NOMO-1 treated with DMSO at 0.1 percent for 48 hours (cell line): Measurements from ENCODE around the gene PCDH15.
"Not testable (repeated sequence)": the region's sequence is repeated elsewhere in the genome, so short reads cannot be mapped to it uniquely, and the experiment has no call there.

ENCODE experiments used
- DNase-seq: peaks from one replicate; lab custom pipeline; 2025; ENCODE audit not compliant: unreplicated experiment; lab: John Stamatoyannopoulos, UW

The PCDH15 gene

DNA sequence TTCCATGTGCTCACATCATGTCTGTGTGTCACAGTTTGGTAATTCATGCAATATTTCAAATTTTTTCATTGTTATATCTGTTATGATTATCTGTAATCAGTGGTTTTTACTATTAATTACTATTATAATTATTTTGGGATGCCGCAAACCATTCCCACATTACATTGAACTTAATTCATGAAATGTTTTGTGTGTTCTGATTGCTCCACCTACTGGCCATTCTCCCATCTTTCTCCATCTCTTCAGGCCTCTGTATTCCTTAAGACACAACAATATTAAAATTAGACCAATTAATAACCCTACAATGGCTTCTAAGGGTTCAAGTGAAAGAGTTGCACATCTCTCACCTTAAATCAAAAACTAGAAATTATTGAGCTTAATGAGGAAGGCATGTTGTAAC, 398.5 kb downstream of the PCDH15 start:
- DNase-seq = no peak

DNA sequence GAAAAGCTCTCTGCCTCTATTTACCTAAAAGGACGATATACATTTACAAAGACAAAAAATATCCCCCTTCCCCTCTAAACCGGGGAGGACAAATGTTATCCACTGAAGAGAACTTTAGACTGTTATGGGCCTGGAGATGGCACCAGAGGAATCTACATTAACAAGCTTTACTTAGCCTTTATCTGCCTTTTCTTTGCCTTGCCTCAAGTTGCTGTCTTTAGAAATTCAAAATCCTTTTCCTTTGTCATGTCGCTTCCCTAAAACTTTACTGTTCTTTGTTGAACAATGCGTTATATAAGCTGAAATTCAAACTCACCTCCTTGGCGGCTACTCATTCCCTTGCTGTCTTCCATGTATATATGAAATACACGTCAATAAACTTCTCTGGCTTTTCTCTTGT, 405.0 kb downstream of the PCDH15 start:
- DNase-seq = no peak

DNA sequence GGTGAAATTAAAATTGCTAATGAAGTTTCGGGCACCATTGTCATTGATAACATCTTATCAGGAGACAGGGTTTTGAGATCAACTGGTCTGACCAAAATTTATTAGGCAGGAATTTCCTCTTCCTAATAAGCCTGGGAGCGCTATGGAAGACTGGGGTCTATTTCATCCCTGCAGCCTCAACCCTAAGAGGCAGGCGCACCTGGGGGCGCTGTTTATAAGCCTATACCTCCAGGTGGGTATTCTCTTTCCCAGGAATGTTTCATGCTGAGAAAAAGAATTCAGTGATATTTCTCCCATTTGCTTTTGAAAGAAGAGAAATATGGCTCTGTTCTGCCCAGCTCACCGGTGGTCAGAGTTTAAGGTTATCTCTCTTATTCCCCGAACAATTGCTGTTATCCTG, 406.4 kb downstream of the PCDH15 start:
- not testable (repeated sequence) for DNase-seq

DNA sequence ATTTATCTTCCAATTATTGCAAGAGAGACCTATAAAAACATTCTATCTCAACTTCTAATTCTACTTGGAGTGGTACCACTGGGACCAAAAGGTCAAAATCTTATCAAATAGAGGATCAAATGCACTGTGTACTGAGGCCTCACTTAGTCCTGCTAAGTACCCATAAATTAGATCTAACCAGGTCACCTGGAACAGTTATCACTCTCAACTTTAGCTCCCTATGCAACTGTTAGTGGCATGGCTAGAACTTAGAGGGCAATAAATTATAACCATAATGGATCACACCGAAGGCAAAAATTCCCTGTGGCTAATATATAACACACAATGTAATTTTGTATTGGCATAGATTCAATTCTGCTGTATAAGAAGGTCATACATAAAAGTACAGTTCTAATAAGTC, 428.9 kb downstream of the PCDH15 start:
- no peak for DNase-seq

DNA sequence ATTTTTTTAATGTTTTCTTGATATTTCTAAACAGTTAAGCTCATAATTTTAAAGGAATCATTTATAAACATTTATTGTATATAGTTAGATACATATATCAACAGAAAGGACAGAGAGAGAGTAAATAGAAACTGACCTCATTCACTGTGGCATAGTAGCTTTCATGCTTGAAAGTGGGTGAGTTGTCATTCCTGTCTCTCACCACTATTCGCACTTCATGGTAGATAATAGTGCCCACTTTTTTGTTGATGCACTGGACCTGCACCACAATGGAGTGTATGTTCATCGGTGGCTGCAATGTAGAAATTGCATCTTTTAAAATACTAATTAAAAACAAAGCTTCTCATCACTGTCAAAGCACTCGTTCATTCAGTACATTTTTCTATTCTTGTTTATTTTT, 432.0 kb downstream of the PCDH15 start:
- no peak for DNase-seq

DNA sequence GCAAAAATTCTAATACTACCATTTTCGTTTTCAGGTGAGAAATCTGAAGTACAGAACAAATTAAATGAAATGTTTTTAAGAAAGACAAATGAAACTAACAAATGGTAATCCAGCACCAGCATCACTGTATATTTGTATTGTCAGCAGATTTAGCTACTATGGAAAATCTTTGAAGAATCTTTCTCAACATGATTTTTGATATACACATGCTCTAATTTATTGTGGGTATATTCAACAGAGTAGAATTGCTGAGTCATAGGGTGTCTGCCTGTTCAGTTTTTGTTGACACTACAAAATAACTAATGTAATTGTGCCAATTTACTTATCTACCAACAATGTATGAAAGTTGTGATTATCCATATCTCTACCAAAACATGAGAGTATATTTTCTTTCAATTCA, 437.6 kb downstream of the PCDH15 start:
- DNase-seq = no peak

DNA sequence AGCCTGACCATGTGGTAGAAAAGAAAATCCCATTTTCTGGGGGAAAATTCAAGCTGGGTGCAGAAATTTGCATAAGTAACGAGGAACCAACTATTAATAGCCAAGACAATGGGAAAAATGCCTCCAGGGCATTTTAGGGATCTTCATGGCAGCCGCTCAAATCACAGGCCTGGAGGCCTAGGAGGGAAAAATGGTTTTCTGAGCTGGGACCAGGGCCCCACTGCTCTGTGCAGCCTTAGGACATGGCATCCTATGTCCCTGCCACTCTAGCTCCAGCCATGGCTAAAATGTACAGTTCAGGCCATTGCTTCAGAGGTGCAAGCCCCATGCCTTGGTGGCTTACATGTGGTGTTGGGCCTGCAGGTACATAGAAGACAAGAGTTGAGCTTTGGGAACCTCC, 459.0 kb downstream of the PCDH15 start:
- DNase-seq = no peak

DNA sequence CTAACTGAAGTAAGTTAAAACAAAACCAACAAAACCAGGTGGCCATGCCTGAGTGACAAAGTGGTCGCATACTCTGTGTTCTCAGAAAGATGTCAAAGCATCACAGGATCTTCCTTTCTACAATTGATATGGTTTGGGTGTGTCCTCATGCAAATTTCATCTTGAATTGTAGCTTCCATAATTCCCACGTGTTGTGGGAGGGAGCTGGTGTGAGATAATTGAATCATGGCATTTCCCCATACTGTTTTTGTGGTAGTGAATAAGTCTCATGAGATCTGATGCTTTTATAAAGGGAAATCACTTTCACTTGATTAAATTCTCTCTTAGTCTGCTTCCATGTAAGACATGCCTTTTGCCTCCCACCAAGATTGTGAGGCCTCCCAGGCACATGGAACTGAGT, 465.7 kb downstream of the PCDH15 start:
- no peak for DNase-seq

DNA sequence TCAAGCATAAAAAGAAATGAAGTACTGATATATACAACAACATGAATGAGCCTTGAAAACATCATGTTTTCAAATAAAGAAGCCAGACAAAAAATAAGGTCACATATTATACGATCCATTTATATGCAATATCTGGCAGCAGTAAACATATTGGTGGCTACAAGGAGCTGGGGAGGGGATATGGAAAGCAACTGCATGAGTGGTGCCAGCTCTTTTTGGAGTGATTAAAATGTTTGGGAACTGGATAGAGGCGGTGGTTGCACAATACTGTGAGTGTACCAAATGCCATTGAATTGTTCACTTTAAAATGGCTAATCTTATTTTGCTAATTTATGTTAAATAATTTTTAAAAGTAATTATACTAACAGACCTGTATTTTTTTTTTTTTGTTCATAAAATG, 481.7 kb downstream of the PCDH15 start:
- DNase-seq = no peak

DNA sequence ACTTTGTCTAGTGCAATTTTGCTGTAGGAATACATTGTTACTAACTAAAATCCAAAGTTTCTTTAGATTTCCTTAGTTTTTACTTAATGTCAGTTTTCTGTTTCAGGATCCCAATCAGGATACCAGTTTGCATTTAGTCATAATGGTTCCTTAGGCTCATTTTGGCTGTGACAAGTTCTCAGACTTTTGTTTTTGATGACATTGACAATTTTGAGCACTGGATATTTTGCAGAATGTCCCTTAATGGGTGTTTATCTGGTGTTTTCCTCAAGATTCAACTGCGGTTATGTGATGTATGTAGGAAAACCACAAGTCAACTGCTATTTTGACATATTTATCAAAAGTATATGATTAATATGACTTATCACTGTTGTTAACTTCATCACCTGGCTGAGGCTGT, 482.6 kb downstream of the PCDH15 start:
- no peak for DNase-seq

DNA sequence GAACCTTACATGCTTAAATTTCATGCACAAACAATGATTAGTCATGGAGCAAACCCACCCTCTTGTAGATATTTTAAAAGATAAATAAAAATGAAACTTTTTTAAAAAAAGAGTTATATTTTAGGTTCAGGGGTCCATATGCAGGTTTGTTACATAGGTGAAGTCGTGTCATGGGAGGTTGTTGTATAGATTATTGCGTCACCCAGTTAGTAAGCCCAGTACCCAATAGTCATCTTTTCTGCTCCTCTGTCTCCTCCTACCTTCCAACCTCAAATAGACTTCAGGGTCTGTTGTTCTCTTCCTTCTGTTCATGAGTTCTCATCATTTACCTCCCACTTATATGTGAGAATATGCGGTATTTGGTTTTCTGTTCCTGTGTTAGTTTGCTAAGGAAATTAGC, 486.6 kb downstream of the PCDH15 start:
- DNase-seq = no peak

DNA sequence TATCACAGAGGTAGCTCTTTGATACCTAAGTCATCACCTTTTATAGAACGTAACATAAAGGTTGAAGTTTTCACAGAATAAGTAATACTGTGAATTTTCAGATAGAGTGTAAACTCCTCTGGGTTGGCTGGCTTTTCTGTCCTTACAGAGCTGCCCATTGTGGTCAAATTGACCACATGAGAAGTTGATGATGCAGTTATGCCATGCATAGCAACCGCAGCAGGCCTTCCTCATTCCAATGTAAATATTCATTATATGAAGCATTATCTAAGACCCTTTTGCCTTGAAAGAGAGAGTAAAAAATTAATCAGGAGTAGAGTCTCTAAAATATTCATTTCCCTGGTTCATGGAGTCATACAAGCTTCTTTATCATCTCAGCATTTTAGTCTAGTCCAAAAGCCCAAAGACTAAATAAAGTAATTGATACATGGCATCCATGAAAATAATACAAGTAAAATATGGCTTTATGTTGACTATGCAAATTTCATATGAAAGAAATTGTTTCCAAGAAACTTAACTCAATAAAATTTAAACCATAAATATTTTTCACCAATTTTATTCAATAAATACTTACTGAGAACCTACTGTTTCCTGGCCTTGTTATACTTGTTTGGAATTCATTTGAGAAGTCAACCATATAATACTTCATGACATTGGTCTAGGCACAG, 516.4 kb downstream of the PCDH15 start:
- no peak for DNase-seq

DNA sequence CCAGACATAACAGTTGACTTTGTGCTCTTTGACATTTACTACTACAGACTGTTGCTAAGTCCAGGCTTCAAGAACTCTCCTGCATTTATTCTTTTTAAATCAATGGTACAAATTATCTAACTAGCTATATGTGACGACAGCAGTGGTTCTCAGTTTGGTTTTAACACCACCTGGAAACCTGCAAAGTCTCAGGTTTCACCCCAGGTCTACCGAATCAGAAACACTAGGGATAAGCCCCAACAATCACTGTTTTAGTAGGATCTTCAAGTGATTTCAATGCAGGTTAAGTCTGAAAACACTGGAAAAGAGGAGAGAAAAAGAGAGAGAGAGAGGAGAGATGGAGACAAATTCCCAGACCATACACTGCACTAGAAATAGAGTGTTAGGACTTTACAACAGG, 519.0 kb downstream of the PCDH15 start:
- DNase-seq = no peak

DNA sequence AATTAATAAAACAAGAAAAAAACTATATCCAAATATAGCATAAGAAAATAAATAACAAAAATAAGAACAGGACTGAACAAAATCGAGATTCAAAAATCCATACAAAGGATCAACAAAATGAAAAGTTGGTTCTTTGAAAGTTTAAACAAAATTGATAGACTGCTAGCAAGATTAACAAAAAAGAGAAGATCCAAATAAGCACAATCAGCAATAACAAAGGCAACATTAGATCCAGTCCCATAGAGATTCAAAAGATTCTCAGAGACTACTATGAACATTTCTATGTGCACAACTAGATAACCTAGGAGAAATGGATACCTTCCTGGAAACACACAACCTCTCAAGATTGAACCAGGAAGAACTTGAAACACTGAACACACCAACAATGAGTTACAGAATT, 534.6 kb downstream of the PCDH15 start:
- DNase-seq = no peak

DNA sequence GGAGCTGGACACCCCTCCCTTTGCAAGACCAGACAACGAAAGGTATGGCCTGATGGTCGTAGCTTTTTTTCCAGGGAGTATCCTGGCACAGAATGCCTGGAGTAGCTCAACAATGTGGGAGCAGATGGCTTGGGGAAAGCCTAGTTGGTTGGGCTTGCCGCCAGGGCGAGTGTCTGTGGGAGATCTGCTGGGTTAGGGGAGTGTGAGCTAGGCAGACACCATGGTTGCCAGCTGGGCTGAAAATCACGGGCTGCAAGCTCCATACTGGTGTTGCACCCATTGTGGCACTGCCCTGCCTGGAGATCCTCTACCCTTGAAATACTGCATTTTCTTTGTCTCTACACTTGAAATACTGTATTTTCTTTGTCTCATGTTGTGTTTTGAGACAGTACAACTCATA, 538.3 kb downstream of the PCDH15 start:
- no peak for DNase-seq

DNA sequence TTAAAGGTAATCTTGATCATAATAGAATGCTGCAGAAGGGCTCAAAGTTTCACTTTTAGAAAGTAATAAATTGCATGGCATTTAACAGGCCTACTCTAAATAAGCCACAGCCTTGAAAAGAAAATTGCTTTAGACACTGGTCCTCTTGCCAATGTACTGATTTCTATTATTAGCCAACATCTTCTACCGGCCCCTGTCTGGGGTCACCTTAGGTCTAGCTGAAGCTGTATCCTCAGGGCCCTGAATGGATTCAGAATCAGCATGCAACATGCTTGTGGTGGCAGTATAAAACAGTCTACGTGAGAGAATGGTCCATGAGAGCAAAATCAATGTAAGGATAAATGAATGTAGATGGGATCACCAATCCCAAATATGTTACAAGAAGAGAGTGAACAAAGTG, 541.9 kb downstream of the PCDH15 start:
- DNase-seq = no peak

DNA sequence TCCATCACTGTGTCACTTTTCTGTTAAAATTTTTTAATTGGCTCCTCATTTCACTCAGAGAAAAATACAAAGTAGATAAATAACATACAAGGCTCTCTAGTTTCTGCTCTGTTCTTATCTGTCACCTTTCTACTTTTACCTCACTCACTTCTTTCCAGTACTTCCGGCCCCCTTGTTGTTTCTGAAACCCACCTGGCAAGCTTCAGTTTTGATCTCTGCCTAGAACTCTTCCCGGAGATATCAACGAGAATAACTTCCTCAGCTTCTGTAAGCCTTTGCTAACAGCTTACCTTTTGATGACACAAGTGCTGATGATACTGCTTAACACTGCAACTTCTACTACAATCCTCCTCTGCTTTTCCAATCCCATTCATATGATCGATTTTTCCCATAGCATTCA, 566.2 kb downstream of the PCDH15 start:
- DNase-seq = no peak

DNA sequence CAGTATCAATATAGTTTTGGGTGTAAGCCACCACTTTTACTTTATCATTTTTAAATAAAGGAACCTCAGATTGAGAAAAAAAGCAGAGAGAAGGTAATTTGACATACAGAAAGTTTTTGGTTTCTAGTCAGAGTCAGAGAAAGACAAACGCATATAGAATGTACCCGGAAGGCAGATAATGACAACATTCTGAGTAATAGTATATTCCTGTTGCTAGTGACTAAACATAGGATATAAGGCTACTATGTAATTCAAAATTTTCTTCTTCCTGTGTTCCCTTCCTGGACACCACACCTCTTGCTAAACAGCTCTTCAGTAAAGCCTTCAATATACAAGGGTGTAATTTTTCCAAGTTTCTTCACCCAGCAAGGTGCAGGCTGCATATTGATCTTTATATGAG, 597.6 kb downstream of the PCDH15 start:
- no peak for DNase-seq

DNA sequence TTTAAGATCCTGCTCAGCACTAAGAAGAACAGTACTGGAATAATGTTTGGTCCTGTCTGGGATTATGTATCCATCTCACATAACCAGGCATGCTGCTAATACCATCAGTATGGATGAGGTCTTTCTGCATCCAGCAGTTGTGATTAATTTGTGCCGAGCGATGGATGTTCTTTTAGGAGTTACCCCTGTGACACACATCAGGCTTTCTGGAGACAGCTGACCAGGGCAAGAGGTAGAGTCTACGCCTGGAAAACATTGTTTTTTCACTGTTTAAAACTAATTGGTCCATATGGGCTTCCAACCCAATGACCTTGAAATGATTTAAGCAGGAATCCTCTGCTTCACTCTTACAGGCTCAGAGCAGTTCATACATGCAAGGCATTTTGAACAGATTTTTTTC, 603.0 kb downstream of the PCDH15 start:
- DNase-seq = no peak

DNA sequence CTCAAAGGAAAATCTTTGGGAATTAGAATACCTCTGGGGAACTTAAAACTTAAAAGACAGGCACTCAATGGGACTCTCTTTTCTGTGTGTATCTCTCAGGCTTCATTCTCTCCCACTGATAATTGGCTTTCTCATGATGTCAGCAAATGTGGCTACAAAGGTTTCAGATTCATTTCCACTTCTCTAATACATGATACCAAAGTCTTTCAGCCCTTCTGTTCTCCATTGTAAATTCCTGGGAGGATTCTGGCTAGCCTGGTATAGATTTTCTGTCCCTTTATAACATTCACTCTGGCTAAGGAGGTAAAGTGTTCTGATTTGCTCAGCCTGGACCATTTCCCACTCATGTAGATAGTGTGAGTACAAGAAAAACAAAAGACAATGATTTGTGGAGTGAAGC, 606.2 kb downstream of the PCDH15 start:
- DNase-seq = no peak

DNA sequence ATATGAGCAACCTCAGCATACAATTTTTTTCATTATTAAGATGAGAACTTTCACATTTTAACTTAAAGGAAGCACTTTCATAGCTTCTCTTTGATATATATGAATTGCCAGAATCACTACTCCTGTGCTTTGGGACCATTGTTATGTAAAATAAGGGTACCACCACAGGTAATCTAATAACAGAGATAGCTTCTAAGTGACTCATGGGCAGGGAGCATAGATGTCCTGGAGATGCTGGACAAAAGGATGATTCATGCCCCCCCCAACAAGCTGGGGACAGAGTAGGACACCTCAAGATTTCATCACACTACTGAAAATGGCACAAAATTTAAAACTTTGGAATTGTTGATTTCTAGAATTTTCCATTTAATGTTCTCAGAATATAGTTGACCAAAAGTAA, 641.1 kb downstream of the PCDH15 start:
- no peak for DNase-seq

DNA sequence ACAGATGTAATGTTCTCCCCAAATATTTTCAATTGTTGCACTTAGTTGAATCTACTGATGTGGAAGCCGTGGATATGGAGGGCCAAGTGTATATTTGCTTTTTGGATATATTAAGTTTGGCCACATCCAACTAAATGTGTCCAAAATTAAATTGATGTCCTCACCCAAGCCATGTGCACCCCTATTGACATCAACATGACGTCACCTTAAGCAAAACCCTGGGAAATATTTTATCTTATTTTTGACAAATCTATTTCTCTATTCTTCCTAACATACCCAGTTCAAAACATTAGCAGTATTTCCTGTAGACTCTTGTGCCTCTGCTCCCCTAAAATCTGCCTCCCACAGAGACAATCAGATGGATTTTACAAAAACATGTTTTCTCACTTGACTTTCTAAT, 652.5 kb downstream of the PCDH15 start:
- no peak for DNase-seq

DNA sequence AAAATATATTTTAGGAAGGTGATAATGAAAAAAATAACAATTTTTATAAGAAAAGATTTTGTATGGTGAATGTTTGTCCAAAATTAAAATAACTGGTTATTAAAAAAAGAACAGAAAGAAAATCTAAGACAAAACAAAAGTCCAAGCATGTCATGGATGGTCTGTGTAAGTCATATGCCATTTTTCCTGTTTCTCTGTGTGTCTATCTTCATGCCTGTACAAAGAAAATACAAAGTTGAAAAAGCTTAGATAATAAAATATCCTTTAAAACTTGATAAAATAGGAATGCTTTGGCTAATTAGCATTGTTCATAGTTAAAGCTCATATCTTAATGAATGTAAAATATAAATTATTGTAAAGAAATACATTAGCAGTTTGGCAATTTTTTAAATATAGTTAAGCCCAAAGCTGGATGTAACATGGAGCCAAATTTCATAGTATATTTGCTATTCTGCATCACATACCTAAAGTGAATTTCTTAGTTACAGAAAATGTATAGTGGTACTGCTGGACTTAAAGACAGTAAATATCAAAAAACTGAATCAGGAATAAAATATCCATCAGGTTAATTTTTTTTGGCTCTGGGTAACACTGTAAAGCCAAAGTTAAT, 661.1 kb downstream of the PCDH15 start:
- DNase-seq = no peak
